M059J (cell line): ENCODE measurements around the gene SPNS2. TPM values are rescaled to one million over a fixed set of nuclear protein-coding genes. Genes with fewer than 3 reads are reported as not detected.

Source experiments
- DNase-seq: peaks from one replicate; pipeline ENCODE4 v3.0.0-alpha.2; 2012; ENCODE audit warnings: low read depth
- total RNA-seq: library from RNA; depleted of rRNA; stranded (reverse); fragments of >200 nt; shearing (Covaris generic); gene quantifications from 2 replicates; pipeline ENCODE4 v1.2.3, GENCODE V29; 2014; rRNA removed

The SPNS2 gene, protein sequence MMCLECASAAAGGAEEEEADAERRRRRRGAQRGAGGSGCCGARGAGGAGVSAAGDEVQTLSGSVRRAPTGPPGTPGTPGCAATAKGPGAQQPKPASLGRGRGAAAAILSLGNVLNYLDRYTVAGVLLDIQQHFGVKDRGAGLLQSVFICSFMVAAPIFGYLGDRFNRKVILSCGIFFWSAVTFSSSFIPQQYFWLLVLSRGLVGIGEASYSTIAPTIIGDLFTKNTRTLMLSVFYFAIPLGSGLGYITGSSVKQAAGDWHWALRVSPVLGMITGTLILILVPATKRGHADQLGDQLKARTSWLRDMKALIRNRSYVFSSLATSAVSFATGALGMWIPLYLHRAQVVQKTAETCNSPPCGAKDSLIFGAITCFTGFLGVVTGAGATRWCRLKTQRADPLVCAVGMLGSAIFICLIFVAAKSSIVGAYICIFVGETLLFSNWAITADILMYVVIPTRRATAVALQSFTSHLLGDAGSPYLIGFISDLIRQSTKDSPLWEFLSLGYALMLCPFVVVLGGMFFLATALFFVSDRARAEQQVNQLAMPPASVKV
- total RNA-seq = 0.52 and 0.54 TPM in 2 replicates

DNA sequence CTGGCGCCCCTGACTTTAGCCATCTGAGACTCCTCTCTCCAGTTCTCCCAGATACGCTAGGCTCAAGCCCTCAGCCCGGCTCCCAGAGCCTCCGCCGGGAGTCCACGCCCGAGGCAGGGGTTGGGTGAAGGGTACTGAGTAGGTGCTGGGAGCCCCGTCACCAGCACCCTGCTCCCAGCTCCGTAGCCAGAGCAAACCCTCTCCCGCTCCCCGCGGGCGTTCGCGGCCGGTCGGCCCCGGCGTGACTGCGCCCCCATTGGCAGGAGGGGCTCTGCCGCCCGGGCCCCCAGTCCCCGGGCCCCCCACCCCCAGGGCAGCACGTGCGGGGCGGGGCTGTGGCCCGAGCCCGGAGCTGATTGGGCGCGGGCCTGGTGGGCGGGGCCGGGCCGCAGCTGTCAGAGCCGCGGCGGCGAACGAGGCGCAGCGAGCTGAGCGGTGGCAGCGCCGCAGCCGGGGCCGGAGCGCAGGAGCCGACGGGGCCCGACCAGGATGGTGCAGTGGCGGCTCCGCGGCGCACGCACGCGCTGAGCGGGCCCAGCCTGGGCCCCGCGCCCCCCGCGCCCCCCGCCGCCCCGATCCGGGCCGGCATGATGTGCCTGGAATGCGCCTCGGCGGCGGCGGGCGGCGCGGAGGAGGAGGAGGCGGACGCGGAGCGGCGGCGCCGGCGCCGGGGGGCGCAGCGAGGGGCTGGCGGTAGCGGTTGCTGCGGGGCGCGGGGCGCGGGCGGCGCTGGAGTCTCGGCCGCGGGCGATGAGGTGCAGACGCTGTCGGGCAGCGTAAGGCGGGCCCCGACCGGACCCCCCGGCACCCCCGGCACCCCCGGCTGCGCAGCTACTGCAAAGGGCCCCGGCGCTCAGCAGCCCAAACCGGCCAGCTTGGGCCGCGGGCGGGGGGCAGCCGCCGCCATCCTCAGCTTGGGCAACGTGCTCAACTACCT is at the start of gene SPNS2:
Gene SPNS2 (plus strand): TSS at position 421 of the 937 bp plus-strand sequence. CDS start 167 bp downstream, at position 588.
- DNase-seq = peak; percentile 30

DNA sequence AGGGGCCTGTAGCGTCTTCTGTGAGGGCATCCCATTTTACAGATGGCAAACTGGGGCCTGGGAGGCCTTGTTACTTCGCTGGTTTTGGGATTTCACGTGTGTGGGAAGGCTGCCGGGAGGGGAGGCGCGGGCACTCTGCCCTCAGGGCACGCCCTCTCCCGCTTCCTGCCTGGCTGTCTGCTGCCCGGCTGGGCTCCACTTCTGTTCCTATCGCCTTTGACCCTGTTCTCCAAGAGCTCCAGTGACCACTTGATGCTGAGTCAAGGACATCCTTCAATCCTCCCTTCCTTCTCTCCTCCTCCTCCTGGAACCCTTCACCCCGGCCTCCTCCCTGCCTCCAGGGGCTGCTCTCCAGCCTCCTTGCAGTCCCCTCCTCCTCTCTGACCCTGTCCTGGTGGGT is 48.9 kb upstream of the SPNS2 start:
- peak; percentile 56 for DNase-seq

DNA sequence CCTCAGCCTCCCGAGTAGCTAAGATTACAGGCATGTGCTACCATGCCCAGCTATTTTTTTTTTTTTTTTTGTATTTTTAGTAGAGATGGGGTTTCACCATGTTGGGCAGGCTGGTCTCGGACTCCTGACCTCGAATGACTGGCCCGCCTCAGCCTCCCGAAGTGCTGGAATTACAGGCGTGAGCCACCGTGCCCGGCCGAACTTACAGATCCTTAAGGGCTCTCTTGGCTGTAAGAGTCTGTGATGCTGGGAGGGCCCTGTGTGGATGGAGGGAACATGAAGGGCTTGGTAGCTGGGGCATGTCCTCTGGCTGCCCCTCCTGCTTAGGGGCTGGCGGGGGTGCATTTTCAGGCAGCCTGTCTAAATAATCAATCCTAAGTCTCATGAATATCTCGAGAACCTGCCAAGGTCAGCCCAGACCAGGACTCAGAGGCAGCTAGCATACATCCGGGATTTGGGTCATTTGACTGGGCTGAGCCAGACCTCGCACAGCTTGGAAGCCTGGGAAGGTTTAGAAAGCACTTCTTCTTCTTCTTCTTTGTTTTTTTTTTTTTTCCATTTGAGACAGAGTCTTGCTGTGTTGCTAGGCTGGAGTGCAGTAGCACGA is 47.9 kb upstream of the SPNS2 start:
- no peak for DNase-seq

DNA sequence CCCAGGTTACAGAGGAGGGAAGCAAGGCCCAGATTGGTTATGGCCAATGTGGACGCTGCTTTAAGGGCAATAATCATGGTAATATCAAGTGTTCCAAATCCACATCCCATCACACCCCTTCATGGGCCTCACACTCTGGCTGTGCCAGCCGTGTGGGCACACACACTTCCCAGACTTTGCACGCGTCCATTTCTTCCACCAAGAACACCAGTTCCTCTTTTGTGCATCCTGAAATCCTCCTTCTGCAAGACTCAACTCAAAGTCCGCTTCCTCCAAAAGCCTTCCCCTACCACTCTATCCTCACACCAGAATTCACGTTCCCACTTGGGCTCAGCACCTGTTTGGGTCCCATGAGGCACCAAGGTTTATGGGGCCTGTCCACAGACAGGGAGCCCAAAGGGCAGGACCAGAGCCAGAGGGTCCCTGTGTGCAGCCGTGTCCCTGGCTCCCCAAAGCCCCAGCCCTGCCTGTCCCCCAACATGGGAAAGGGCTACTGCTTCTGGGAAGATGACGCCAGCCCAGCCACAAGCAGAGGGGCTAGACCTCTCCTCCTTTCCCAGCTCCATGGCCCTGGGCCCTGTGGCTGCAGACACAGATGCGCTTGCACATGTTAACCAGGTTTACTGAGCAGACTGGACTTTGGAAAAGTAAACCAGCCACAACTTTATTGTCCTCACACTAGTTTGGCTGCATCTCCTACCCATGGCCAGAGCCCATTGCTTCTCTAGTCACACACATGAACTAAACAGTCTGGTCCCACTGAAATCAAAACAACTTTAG is 44.7 kb upstream of the SPNS2 start:
- no peak for DNase-seq

DNA sequence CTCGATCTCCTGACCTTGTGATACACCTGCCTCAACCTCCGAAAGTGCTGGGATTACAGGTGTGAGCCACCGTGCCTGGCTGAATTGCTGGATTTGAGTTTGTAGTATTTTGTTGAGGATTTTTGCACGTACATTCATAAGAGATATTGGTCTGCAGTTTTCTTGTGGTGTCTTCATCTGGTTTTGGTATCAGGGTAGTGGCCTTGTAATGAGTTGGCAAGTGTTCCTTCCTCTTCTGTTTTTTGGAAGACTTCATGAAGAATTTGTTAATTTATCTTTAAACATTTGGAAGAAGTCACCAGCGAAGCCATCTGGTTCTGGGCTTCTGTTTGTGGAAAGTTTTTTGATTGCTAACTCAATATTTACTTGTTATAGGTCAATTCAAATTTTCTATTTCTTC is 38.0 kb upstream of the SPNS2 start:
- no peak for DNase-seq

DNA sequence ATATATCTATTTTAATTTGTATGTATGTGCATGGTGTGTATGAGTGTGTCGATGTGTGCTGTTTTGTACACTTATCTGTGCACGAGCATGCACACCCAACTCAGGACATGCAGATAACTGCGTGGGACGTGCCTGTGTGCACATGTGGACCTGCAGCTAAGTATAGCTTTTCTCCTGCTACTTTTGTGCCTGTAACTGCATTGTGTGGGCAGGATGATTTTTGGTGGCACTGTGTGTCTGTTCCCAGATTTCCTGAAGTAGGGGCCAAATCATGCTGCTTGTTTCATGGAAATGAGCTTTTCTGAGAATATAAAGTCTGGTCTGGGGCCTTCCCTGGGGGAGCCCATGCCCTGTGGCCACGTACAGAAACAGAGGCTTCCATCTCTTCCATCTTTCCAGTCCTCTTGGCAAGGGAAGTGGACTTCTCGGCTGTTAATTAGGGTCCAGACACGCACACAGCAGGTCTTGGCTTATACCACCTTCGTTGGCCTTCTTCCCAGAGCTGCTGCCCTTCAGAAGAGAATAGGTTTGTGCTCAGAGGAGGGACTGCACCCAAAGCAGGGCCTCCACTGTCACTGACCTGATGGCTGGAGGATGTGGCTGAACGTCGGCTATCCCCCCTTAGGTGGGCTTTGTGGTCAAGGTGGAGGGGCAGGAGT is 34.7 kb upstream of the SPNS2 start:
- no peak for DNase-seq

DNA sequence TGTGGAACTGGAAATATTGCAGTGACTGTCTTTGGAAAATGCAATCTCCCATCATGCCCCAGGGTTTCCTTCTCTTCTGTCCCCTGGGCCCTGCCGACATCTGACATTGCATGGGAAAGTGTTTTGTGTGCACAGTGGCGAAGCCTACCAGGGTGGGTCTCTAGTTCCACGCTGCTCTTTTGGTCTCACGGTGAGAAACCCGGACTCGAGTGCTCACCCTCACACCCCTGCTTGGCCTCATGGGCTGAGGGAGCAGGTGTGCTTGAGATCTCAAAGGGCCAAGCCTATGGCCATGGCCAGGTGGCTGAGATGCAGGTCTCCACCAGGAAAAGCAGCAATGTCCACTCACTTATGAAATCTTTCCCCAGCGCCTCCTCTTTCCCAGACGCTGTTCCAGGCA is 32.9 kb upstream of the SPNS2 start:
- DNase-seq = no peak

DNA sequence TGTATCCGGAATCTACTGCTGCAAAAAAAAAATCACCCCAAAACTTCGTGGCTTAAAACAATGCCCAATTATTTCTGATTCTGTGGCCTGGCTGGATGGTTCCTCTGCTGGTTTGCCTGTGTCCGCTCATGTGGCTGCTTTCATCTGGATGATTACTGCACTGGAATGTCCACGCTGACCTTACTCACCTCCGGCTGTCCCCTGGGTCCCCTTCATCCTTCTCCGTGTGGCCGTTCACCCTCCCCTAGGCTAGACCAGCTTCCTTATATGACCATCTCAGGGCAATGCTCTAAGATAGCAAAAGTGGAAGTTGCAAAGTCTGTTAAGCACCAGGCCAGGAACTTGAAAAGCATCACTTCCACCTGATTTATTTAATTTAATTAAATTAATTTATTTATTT is 31.4 kb upstream of the SPNS2 start:
- DNase-seq = no peak

DNA sequence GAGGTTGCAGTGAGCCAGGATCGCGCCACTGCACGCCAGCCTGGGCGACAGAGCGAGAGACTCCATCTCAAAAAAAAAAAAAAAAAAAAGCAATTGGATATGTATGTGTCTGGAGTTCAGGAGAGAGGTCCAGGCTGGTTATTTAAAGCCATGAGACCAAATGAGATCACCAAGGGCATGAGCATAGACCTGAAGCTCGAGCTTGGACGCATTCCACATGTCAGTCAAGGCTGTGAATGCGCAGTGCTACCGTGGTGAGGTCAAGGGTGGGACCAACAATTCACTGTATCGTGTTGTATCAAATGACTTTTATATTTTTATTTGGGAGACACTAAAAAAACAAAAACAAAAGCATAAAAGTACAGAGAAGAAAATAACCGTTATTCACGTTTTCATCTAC is 29.1 kb upstream of the SPNS2 start:
- no peak for DNase-seq

DNA sequence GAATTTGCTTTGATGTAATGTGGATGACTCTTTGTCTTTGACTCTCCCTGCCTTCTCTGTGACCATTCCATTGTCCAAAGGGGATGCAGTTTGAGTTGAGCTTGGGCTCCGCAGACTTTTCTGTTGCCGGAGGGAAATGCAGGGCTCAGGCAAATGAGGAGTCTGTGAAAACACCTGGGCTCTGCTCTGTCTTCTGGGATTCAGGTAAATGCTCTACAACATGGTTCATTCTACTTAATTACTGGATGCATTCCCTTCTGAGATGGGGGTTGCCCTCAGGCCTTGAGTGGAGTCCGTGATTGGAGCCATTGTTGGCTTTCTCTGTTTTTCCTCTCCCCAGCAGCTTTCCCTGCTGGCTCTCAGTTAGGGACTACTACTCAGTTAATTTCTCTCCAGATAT is 26.4 kb upstream of the SPNS2 start:
- no peak for DNase-seq

DNA sequence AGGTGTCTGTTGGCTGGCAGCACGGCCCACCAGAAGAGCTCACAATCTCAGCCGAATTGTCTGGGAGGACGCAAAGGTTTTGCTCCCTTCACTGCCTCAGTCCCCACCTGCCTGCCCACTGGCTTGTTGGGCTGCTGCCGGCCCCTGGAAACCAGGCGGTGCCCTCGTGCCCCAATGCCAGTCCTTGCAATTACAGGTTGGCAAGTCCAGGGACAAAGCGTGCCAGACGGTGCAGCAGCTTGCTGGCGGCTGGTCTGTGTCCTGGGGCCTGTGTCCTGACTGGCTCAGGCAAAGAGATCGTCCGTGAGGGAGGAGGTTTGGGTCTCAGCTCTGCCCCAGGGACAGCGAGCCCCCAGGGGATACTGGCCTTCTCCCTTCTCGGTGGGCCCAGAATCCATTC is 24.6 kb upstream of the SPNS2 start:
- DNase-seq = no peak

DNA sequence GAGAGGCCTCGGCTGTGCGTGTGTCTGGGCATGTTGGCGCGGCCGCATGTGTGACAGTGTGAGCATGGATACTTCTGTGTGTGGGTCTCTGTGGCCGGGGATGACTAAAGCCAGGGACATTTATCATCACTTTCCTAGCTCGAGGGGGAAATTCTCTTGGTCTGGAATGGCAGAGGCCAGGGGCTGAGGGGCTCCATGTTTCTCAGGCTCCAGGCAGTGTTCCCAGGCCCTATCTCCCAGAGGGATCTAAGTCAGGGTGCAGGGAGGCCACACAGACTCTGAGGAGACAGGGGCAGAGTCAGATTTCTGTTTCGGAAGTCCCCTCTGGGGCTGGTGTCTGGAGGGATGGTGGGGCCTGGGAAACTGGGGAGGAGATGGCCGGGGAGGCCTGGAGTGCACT is 23.7 kb upstream of the SPNS2 start:
- DNase-seq = peak; percentile 41

DNA sequence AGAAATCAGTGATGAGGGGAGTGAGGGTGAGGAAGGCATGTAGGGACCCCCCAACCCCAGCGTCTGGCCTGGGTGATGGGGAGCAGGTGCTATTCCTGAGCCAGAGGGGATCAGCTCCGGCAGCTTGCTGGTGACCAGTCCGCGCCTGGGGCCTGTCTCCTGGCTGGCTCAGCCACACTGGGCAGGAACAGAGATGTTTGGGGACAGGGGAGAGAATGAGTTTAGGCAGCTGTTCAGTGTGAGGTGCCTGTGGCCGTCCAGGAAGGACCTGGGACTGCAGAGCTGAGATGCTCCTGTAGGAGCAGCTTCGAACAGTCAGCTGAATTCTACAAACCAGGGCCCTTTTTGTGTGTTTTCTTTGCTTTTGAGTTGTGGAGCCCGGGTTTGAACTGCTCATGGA is 23.2 kb upstream of the SPNS2 start:
- DNase-seq = no peak

DNA sequence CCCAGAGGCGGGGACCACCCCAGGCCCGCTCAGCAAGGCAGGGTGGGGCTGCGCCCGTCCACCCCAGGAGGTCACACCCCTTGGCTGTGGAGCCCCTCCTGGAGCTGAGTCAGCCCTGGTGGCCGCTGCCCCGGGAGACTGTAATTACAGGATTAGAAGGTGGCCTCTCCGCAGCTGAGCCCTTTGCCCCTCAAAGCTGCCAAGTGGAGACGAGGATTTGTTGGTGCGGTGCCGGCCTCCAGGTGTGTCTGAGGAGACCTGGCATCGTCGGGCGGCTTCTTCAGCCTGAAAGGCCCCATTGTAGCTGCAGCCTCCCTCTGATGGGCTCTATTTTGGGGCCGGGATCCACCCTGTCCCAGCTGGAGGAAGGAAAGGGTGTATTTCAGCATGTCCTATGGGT is 22.7 kb upstream of the SPNS2 start:
- no peak for DNase-seq

DNA sequence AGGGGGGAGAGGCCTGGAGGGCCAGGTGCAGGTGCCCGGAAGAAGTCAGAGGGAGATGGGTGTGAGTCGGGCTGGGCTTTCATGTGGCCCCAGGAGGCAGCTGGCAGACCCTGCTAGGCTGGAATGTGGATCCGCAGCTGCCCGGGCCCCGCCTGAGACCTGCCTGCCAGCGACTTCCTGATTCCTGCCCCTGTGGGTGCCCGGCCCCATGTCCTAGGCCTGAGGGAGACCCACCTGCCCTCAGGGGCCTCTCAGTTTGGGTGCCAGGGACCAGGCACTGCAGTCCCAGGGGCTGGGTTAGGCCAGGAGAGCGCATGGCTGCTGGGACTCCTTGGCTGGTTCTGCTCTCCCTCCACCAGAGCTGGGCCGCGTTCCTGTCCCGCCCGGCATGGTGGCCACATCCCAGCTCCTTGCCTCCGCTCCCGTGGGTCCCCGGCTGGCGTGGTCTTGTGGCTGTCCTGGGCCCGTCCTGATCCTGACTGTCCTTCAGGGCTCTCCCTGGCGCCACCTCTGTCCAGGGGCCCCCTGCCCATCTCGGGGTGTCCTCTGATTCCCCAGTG is 22.1 kb upstream of the SPNS2 start:
- DNase-seq = no peak

DNA sequence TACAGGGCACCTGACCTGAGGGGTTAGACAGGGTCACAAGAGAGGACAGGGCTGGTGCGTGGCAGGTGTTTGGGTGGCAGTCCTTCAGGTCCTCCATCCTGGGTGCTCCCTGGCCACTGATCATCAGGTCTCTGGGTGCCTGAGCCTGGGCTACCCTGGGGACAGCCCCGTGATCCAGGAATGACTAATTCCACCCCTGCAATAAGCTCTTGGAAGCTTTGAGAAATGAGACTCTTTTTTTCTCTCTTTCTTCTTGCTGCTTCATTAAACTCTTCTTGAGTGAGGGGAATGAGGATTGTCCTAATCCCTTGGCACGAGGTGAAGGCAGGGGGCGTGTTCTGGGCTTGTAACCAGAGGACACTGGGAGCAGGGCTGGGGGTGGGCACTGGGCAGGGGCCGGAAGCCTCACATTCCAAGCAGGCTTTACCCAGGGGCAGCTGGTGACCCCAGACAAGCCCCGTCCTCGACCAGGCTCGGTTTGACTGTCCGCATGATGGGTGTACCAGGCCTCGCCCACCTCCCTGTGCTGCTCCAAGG is 21.4 kb upstream of the SPNS2 start:
- DNase-seq = no peak

DNA sequence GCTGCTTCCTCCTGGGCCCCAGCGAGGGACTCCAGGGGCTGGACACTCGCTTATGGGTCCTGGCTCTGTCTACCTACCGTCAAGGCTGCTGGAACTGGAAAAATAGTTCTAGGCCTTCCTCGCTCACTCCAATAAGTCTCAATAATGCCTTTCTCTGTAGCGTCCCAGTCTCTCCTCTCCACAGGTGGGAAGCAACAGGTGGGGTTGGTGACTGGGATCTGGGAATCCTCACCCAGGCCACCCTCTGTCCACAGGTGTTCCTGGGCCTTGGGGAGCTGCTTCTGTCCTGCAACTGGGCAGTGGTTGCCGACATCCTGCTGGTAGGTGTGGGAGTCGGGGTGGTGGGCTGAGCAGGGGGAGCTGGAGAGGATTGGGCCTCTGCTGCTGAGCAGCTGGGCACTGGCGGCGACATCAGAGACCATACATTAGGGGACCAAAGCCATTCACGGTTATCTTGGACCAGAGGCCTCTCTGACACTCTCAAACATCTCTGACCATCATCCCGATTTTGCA is 20.3 kb upstream of the SPNS2 start:
- no peak for DNase-seq

DNA sequence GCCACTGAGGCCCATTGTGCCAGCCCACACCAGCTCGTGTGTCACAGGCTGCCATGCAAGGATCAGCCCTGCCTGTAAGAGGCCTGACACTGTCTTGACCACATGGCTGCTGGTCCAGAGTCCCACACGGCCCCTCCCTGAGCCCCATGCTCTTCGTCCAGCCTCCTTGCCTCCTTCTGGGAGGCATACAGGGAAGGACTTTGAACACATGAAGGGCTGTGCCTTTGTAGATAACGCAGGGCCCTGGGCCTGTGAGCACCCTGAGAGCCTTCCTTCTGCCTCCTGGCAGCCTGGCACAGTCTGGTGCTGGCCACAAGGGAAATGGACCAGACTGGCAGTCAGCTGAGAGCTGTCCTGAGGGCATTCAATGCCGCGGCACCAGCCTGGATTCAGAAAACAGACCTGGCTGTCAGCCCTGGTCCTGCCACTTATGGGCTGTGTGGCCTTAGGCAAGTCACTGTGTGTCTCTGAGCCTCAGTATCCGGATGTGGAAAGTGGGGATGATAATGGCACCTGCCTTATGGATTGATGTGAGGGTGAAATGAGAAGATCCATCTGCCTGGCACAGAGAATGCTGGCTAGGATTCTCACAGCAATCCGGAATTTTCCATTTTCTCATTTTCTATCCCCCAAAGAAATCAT is 19.2 kb upstream of the SPNS2 start:
- DNase-seq = no peak

DNA sequence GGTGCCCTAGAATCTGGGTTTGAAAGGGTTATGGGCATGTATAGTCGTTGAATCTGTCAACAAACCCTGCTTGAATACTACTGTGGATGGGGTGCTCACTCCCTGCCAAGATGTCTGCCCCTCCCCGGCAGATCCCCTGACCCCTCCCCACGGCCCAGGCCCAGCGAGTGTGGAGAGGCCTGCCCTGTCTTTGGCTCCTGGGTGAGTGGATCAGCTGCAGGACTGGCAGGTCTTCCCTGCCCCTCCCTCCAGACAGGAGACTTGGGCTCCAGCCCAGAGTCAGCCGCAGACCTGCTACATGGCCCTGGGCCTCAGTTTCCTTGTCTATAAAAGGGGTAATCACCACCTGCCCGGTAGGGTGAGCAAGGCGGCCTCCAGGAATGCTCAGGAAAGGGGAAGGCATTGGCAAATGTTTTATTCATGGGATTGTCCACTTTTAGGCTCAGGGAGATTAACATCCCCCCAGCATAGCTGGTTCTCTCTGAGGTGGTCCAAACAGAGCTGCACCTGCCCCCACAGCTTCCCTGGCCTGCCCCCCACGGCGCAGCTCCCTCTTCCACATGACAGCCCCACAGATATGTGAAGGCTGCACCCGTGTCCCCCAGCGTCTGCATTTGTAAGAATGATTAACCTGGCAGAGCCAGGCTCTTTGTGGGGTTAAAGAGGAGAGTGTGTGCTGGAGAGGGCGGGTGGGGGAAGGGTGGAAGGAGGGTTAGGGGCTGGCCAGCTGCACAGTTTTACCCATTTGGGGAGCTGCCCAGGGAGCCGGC is 18.5 kb upstream of the SPNS2 start:
- DNase-seq = no peak
